KBM-7 (cell line): ENCODE measurements around the gene LSM7.
"Not testable (repeated sequence)": the region's sequence is repeated elsewhere in the genome, so short reads cannot be mapped to it uniquely, and the experiment has no call there.

Experiments
- DNase-seq: peaks from one replicate; pipeline ENCODE4 v3.0.0-alpha.2; 2015
- in situ Hi-C: fragments of 300-500 bp; cut with MboI; formaldehyde crosslinking; loops from 2 replicates; pipeline ENCODE4 v1.14.3; 2020; ENCODE audit warnings: low sequenced_read_pairs, low pct_unique_long_range_greater_than_20kb, mixed read lengths

LSM7 gene

DNA sequence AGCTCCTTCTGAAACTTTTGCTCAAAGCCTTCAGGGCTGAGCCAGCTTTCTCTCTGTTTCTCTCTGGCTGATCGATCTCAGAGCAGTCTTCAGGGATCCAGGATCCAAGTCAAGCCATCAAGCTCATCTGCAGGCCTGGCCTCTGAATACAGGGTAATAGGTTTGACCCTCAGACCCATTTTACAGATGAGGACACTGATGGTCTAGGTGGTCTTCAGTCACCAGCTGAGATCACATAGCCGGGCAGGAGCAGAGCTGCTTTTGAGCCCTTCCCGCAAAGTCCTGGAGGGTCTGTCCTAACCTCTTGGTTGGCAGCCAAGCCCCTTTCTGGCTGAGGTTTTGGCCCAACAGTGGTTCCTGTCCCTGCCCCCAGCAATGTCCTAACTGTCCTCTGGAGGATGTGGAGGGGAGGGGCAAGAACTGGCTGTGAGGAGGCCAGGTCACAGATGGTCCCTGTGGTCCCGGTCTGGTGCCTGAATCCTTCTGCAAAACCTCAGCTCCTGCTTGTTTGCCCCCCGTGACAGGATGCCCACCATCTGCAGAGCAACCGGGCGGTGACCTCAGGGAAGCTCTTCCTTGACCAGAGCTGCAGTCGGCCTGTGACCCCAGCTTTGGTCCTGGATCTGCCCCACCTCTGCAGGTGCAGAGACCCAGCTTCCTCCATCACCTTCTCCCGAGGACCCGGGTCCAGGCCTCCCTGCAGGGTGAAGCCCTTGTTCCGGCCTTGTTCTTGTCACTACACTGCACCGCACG is 40.6 kb downstream of the LSM7 start:
- in situ Hi-C loops = no loop called here

DNA sequence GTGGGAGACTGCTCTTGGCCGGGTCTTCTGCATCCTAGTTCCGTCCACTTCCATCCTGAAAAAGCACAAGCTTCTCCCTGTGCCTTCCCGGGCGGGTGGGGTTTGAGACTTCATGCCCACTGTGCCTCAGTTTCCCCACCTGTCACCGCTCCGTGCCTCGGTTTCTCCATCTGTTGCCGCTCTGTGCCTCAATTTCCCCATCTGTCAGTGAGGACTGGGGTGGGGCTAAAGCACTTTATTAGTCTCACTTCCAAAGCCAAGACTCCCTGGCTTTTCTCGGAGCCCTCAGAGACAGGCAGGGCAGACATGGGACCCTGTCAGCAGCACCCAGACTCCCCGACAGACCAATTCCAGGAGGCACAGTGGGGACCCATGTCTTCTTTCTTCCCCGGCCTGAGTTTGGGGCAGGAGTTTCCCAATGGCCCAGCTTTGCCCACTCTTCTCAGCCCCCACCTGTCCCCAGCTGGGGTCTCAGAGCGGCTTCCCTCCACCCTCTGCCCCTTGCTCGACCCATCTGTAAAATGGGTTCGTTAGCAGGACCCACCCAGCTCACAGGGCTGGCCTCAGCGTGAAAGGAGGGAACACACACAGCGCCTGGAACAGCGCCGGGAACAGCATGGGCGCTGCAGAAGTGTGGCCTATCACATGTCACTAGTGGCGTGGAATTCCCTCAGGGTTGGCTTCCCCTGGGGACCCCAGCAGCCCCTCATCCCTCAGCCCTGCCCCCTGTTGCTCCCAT is 41.8 kb downstream of the LSM7 start:
- in situ Hi-C loops = no loop called here

More for the DNA sequence above, 40.6 kb downstream of the LSM7 start:
- peak; percentile 23 for DNase-seq

DNA sequence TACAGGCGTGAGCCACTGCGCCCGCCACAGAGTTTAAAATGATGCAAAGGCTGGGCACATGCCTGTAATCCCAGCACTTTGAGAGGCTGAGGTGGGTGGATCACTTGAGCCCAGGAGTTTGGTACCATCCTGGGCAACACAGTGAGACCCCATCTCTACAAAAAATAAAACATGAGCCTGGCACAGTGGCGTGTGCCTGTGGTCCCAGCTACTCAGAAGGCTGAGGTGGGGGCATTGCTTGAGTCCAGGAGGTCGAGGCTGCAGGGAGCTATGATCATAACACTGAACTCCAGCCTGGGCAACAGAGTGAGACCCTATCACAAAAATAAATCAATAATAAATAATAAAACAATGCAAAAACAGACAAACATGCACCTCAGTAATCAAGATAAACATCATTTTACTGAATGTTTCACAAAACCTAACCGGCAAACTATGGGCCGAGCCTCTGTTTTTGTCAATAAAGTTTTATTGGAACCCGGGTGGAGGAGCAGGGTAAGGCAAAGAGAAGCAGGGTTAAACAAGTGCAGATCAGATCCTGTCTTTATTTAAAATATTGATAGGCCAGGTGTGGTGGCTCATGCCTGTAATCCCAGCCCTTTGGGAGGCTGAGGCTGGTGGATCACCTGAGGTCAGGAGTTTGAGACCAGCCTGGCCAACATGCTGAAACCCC is 44.4 kb downstream of the LSM7 start:
- in situ Hi-C loops = no loop called here

More for the DNA sequence above, 41.8 kb downstream of the LSM7 start:
- DNase-seq = no peak

GRCh38 chr19:2282862-2283237 is 45.5 kb downstream of the LSM7 start:
- no peak for DNase-seq
- in situ Hi-C loops = no loop called here

More for the DNA sequence above, 44.4 kb downstream of the LSM7 start:
- DNase-seq = no peak

- in situ Hi-C loops = no loop called here
- peak; percentile 80 for DNase-seq
Observed at GRCh38 chr19:2282062-2282861, 46.1 kb downstream of the LSM7 start, which contains the start of gene PEAK3. Gene PEAK3, minus strand, starts transcription at chr19:2282175. Its CDS starts 1,244 bp downstream, at chr19:2280931.

- in situ Hi-C loops, DNase-seq: not testable (repeated sequence)
Observed at GRCh38 chr19:2281265-2282061, 46.9 kb downstream of the LSM7 start.

- in situ Hi-C loops = no loop called here
- no peak for DNase-seq
Observed at GRCh38 chr19:2280633-2281264, 47.6 kb downstream of the LSM7 start.

GRCh38 chr19:2278459-2279158 is 49.8 kb downstream of the LSM7 start:
- DNase-seq = no peak
- in situ Hi-C loops = no loop called here

DNA sequence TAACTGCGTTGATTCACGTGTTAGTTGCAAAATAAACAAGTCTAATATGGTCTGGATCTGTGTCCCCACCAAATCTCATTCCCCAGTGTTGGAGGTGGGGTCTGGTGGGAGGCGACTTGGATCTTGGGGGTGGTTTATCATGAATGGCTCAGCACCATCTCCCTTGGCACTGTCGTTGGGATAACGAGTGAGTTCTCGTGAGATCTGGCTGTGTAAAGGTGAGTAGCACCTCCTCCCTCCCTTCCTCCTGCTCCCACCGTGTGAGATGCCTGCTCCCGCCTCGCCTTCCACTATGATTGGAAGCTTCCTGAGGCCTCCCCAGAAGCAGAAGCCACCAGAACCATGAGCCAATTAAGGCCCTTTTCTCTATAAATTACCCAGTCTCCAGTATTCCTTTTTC is 51.2 kb downstream of the LSM7 start:
- no peak for DNase-seq
- in situ Hi-C loops = no loop called here

DNA sequence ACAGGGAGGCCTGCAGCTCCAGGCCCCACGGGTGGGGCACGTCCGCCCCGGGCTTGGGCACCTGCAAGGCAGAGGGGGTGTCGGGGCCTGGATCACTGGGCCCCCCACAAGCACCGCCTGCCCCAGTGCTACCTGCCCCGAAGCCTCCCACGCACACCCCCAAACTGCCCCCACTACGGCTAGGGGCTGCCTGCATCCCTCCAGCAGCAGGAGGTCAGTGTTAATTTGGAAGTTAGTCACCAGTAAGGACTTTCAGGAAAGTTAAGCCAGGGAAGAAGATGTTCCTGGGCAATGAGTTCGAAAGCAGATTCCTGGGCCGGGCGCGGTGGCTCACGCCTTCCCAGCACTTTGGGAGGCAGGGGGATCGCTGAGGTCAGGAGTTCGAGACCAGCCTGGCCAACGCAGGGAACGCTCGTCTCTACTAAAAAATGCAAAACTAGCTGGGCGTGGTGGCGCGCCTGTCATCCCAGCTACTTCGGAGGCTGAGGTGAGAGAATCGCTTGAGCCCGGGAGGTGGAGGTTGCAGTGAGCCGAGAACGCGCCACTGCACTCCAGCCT is 51.9 kb downstream of the LSM7 start:
- in situ Hi-C loops = no loop called here
- no peak for DNase-seq

DNA sequence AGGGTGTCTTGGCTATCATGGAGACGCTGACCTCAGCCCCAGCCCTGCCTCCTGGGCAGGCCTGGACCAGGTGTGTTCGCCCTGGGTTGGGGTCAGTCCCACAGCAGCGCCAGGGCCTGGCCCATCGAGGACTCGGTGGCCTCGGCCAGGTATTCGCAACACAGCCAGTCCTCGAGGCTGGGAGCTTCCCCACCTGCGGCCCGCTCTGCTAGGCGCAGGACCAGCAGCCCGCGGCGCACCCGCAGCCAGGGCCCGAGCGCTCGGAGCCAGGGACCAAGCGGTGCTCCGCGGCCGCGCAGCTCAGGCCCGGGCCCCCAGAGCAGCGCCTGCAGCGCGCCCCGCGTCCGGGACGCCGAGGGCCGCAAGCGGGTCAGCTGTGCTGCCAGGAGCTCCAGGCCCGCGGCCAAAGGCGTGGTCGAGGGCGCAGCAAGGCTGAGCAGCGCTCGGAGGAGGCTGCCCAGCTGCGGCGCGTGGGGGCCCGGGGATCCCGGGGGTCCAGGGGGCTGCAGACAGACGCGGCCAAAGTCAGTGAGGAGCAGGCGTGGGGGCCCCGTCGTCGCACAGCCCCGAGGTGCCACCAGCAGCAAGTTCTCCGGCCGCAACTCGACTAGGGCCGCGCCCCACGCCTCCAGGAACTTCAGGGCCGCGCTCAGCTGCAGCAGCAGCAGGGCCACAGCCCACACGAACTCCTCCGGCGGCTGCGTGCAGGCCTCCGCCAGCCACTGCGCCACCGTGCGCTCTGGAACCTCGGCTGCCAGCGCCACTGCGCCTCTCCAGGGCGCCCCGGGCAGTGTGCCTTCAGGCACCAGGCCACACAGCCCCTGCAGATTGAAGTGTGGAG is 52.6 kb downstream of the LSM7 start:
- in situ Hi-C loops = no loop called here
- no peak for DNase-seq

- peak; percentile 86 for DNase-seq
- in situ Hi-C loops = no loop called here
Observed at GRCh38 chr19:2274931-2275535, 53.4 kb downstream of the LSM7 start.

DNA sequence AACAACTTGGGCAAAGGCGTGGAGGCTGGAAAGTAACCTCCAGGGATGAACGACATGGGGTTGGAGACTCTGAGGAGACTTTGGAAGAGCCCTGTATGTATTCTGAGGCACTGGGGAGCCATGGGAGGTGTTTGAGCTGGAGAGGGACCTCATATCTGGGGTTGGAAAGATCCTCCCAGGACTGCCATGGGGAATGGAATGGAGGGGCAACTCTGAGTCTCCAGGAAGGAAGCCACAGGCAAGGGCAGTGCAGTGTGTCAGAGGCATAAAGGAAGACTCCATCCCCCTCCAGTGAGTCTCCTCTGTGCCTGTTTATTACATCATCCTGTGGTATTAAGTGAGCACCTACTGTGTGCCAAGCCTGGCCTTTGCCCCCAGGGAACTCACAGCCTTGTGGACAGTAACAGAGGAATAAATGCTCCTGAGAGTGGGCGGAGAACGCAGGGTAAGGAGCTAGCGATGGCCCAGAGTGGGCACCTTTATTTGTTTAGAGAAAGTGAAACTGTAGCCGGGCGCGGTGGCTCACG is 54.1 kb downstream of the LSM7 start:
- no peak for DNase-seq
- in situ Hi-C loops = no loop called here

DNA sequence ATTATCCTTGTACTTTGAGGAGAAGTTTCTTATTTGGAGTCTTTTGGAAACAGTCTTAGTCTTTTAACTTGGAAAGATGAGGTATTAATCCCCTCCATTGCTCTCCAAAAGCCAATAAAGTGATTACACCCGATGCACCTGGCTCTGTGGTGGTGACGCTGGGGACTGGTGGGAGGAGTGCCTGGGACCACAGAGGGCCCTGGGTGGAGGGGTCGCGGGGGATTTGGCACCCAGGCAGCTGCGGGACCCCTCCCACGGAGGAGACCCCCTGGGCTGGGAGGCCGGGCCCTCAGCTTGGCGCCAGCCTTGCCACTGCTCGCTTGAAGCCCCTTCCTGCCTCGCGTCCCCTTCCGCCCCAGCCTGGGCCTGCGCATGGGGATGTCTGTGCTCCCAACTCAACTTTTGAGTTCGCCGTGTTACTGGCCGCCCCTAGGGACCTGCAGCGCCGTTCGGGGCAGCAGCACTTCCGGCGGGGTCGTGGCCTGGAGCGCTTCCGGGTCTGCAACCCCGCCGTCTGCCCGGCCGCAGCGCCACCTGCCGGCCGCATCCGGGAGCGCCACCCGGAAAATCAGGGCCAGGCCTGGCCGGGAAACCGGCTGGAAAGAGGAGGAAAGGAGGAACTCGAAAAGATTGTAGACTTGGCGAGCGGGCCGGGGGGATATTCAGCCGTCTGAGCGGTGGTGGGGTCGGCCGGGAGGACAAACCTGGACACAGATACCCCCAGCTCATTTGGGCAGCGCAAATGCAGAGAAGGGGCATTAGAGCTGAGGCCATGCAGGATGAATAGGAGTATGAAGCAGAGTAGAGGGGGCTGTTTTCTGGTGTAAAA is 54.8 kb downstream of the LSM7 start:
- in situ Hi-C loops = no loop called here
- peak; percentile 94 for DNase-seq
